ENCODE results near the gene DNM2. TPM values are rescaled to one million over a fixed set of nuclear protein-coding genes. Genes with fewer than 3 reads are reported as not detected.
A peak's percentile ranks its signal among the peaks of the same experiment; 100 is the strongest.

DNM2 gene
- total and polyA plus RNA-seq, 9 of the 15 experiments (the other 6 are each of a cell fraction or from before 2014, with no cell fraction given) = 2.2 to 161 (median 72.6) TPM

GRCh38 chr19:10828981-10829821, 111.3 kb downstream of the DNM2 start (continued):
- TF ChIP-seq POLR2G (IDR thresholded peaks at IDR 0.05; ENCODE audit: low read depth, low read length) (peak; percentile 52), MYC (IDR thresholded peaks at IDR 0.05; ENCODE audit: low read depth, low read length) (no peak), MYC (CRISPR knock-in tag; IDR thresholded peaks at IDR 0.05; ENCODE audit: borderline replicate concordance, low read depth) (no peak), RBM22 (IDR thresholded peaks at IDR 0.05; ENCODE audit: low read depth, low read length, poor library complexity, severe bottlenecking) (peak; percentile 76), SMARCE1 (IDR thresholded peaks at IDR 0.05) (no peak), CTCF (IDR thresholded peaks at IDR 0.05 in 2 of 3, conservative IDR thresholded peaks at IDR 0.05 in 1 of 3; ENCODE audit: insufficient read depth in 2 of 3, low read depth in 1 of 3, low read length in 3 of 3) (peak; percentile 29 to 39 (median 34); a peak in 3 of 6 replicates), KDM2B (CRISPR knock-in tag; IDR thresholded peaks at IDR 0.05) (no peak), ZNF785 (CRISPR knock-in tag; IDR thresholded peaks at IDR 0.05) (no peak), ZBTB1 (CRISPR knock-in tag; IDR thresholded peaks at IDR 0.05; ENCODE audit: borderline replicate concordance, low read depth) (no peak), SMC3 (conservative IDR thresholded peaks at IDR 0.05; ENCODE audit: insufficient read depth, low read depth, low read length) (no peak), ETS1 (conservative IDR thresholded peaks at IDR 0.05; ENCODE audit: control insufficient read depth, low read depth, low read length) (no peak), MAX (CRISPR knock-in tag; IDR thresholded peaks at IDR 0.05) (peak; percentile 74), TEAD1 (CRISPR knock-in tag; IDR thresholded peaks at IDR 0.05) (no peak), FOXA3 (CRISPR knock-in tag; conservative IDR thresholded peaks at IDR 0.05 in 1 of 2, IDR thresholded peaks at IDR 0.05 in 1 of 2) (peak in 1 of 2 experiments; percentile 40; a peak in 1 of 4 replicates), ATF1 (CRISPR knock-in tag; IDR thresholded peaks at IDR 0.05) (no peak), ATF1 (tag; IDR thresholded peaks at IDR 0.05) (peak; percentile 48)
- TF ChIP-seq, protein P1, sequence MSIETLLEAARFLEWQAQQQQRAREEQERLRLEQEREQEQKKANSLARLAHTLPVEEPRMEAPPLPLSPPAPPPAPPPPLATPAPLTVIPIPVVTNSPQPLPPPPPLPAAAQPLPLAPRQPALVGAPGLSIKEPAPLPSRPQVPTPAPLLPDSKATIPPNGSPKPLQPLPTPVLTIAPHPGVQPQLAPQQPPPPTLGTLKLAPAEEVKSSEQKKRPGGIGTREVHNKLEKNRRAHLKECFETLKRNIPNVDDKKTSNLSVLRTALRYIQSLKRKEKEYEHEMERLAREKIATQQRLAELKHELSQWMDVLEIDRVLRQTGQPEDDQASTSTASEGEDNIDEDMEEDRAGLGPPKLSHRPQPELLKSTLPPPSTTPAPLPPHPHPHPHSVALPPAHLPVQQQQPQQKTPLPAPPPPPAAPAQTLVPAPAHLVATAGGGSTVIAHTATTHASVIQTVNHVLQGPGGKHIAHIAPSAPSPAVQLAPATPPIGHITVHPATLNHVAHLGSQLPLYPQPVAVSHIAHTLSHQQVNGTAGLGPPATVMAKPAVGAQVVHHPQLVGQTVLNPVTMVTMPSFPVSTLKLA (conservative IDR thresholded peaks at IDR 0.05) = no peak
